ENCODE measurements around the gene HLA-DPA1. TPM values are rescaled to one million over a fixed set of nuclear protein-coding genes. Genes with fewer than 3 reads are reported as not detected.
"Not testable (repeated sequence)": the region's sequence is repeated elsewhere in the genome, so short reads cannot be mapped to it uniquely, and the experiment has no call there.

HLA-DPA1 gene
- total RNA-seq, 2 experiments from 2014 or later = 11.5 to 13.3 TPM

- Mint-ChIP-seq H3K9me3 (ENCODE audit: low read depth) (no peaks in the 10 kb centered on the region), H3K27ac (no peak overlapping the region), H3K27me3 (peaks cover 41% of the 10 kb centered on the region), H3K4me1 (peaks cover 2% of the 10 kb centered on the region), H3K36me3 (ENCODE audit: low read depth) (no peaks in the 10 kb centered on the region), H3K4me3 (no peak overlapping the region)
- POLR2A ChIA-PET = no interaction called here
- intact Hi-C loops (cut with DNase I, micrococcal nuclease) = loop anchor here in 1 of 2 experiments (5.0 kb wide), 1 partner anchor 56 kb away; no protein-coding TSS in a partner anchor
- ATAC-seq = no peak
- DNase-seq = no peak
- CTCF ChIA-PET = interaction anchor here (1.4 kb wide), 1 partner anchor 15 kb away, joined by 4 read pairs; no protein-coding TSS in a partner anchor
These were observed 34.9 kb upstream of the HLA-DPA1 start for GRCh38 chr6:33108307-33108706.

GRCh38 chr6:33107641-33108040 is 34.2 kb upstream of the HLA-DPA1 start:
- H3K4me3 Mint-ChIP-seq = no peak overlapping the region
- CTCF ChIA-PET = interaction anchor here (0.6 to 1.0 kb wide), 2 partner anchors 93 to 141 kb away, joined by 3 to 4 read pairs; no protein-coding TSS in a partner anchor

GRCh38 chr6:33105916-33106871 is 32.7 kb upstream of the HLA-DPA1 start:
- intact Hi-C loops (cut with DNase I, micrococcal nuclease) = loop anchor here in 1 of 2 experiments (5.0 kb wide), 1 partner anchor 54 kb away; no protein-coding TSS in a partner anchor
- no peak overlapping the region for H3K27ac Mint-ChIP-seq
- DNase-seq (no peak), ATAC-seq (no peak)
- H3K4me1 Mint-ChIP-seq = peaks cover 2% of the 10 kb centered on the region
- H3K4me3 Mint-ChIP-seq = no peak overlapping the region
- peaks cover 2% of the 10 kb centered on the region for H3K9me3 Mint-ChIP-seq (ENCODE audit: low read depth)
- peaks cover 36% of the 10 kb centered on the region for H3K27me3 Mint-ChIP-seq
- POLR2A ChIA-PET = no interaction called here
- H3K36me3 Mint-ChIP-seq (ENCODE audit: low read depth) = no peaks in the 10 kb centered on the region
- CTCF ChIA-PET = interaction anchor here (1.0 kb wide), 1 partner anchor 92 kb away, joined by 4 read pairs; no protein-coding TSS in a partner anchor

More at GRCh38 chr6:33107641-33108040, 34.2 kb upstream of the HLA-DPA1 start:
- Mint-ChIP-seq H3K36me3 (ENCODE audit: low read depth) (no peaks in the 10 kb centered on the region), H3K9me3 (ENCODE audit: low read depth) (no peaks in the 10 kb centered on the region), H3K27me3 (peaks cover 36% of the 10 kb centered on the region), H3K4me1 (peaks cover 2% of the 10 kb centered on the region), H3K27ac (no peak overlapping the region)
- intact Hi-C loops (cut with DNase I, micrococcal nuclease) = loop anchor here in 1 of 2 experiments (5.0 kb wide), 1 partner anchor 55 kb away; no protein-coding TSS in a partner anchor
- DNase-seq (no peak), ATAC-seq (no peak)
- POLR2A ChIA-PET = no interaction called here

- Mint-ChIP-seq H3K4me3 (no peak overlapping the region), H3K9me3 (ENCODE audit: low read depth) (peaks cover 6% of the 10 kb centered on the region), H3K36me3 (ENCODE audit: low read depth) (no peaks in the 10 kb centered on the region), H3K27ac (no peak overlapping the region), H3K4me1 (peaks cover 2% of the 10 kb centered on the region), H3K27me3 (peaks cover 32% of the 10 kb centered on the region)
- intact Hi-C loops (cut with DNase I, micrococcal nuclease) = loop anchor here in 1 of 2 experiments (5.0 kb wide), 1 partner anchor 53 kb away; no protein-coding TSS in a partner anchor
- POLR2A ChIA-PET = no interaction called here
- CTCF ChIA-PET = no interaction called here
- DNase-seq = no peak
- ATAC-seq = no peak
These were observed 31.9 kb upstream of the HLA-DPA1 start for GRCh38 chr6:33105386-33105785.

- intact Hi-C loops (cut with DNase I, micrococcal nuclease) = loop anchor here in 1 of 2 experiments (5.0 kb wide), 1 partner anchor 53 kb away; no protein-coding TSS in a partner anchor
- ChIA-PET POLR2A (interaction anchor here (0.6 kb wide), 1 partner anchor 20 kb away, joined by 3 read pairs; no protein-coding TSS in a partner anchor), CTCF (no interaction called here)
- no peak overlapping the region for H3K4me3 Mint-ChIP-seq
- peaks cover 2% of the 10 kb centered on the region for H3K4me1 Mint-ChIP-seq
- peaks cover 29% of the 10 kb centered on the region for H3K27me3 Mint-ChIP-seq
- H3K27ac Mint-ChIP-seq = no peak overlapping the region
- DNase-seq (no peak), ATAC-seq (no peak)
- peaks cover 11% of the 10 kb centered on the region for H3K9me3 Mint-ChIP-seq (ENCODE audit: low read depth)
- no peaks in the 10 kb centered on the region for H3K36me3 Mint-ChIP-seq (ENCODE audit: low read depth)
These were observed 31.4 kb upstream of the HLA-DPA1 start for GRCh38 chr6:33104887-33105286.

GRCh38 chr6:33103776-33104175 is 30.3 kb upstream of the HLA-DPA1 start:
- DNase-seq = no peak
- no peak overlapping the region for H3K27ac Mint-ChIP-seq
- peaks cover 2% of the 10 kb centered on the region for H3K4me1 Mint-ChIP-seq
- intact Hi-C loops (cut with DNase I, micrococcal nuclease) = no loop called here
- H3K4me3 Mint-ChIP-seq = no peak overlapping the region
- H3K27me3 Mint-ChIP-seq = peaks cover 23% of the 10 kb centered on the region
- no peaks in the 10 kb centered on the region for H3K36me3 Mint-ChIP-seq (ENCODE audit: low read depth)
- no peak for ATAC-seq
- H3K9me3 Mint-ChIP-seq (ENCODE audit: low read depth) = peaks cover 14% of the 10 kb centered on the region
- CTCF ChIA-PET = interaction anchor here (0.5 kb wide), 1 partner anchor 96 kb away, joined by 3 read pairs; no protein-coding TSS in a partner anchor
- POLR2A ChIA-PET = no interaction called here

- H3K4me1 Mint-ChIP-seq; H3K36me3 Mint-ChIP-seq (ENCODE audit: low read depth); ATAC-seq; intact Hi-C loops (cut with DNase I, micrococcal nuclease); H3K27ac Mint-ChIP-seq; H3K4me3 Mint-ChIP-seq; POLR2A ChIA-PET; DNase-seq: not testable (repeated sequence)
- peaks cover 19% of the 10 kb centered on the region for H3K27me3 Mint-ChIP-seq
- H3K9me3 Mint-ChIP-seq (ENCODE audit: low read depth) = peaks cover 22% of the 10 kb centered on the region
- CTCF ChIA-PET = interaction anchor here (0.6 kb wide), 1 partner anchor 167 kb away, joined by 3 read pairs; no protein-coding TSS in a partner anchor
These were observed 27.8 kb upstream of the HLA-DPA1 start for GRCh38 chr6:33101121-33101737.

- Mint-ChIP-seq H3K4me1 (no peaks in the 10 kb centered on the region), H3K9me3 (ENCODE audit: low read depth) (peaks cover 18% of the 10 kb centered on the region), H3K27ac (no peak overlapping the region), H3K27me3 (peaks cover 15% of the 10 kb centered on the region), H3K36me3 (ENCODE audit: low read depth) (no peaks in the 10 kb centered on the region), H3K4me3 (no peak overlapping the region)
- DNase-seq (no peak), ATAC-seq (no peak)
- ChIA-PET CTCF (interaction anchor here (0.7 kb wide), 1 partner anchor 312 kb away, joined by 4 read pairs; no protein-coding TSS in a partner anchor), POLR2A (no interaction called here)
- intact Hi-C loops (cut with DNase I, micrococcal nuclease) = no loop called here
These were observed 22.2 kb upstream of the HLA-DPA1 start for GRCh38 chr6:33095681-33096080.

GRCh38 chr6:33093855-33094254 is 20.4 kb upstream of the HLA-DPA1 start:
- CTCF ChIA-PET = no interaction called here
- H3K27me3 Mint-ChIP-seq = peaks cover 15% of the 10 kb centered on the region
- no peak for ATAC-seq

GRCh38 chr6:33092385-33092784 is 18.9 kb upstream of the HLA-DPA1 start:
- Mint-ChIP-seq H3K36me3 (ENCODE audit: low read depth) (no peaks in the 10 kb centered on the region), H3K9me3 (ENCODE audit: low read depth) (peaks cover 1% of the 10 kb centered on the region), H3K4me3 (no peak overlapping the region), H3K27ac (no peak overlapping the region), H3K4me1 (no peaks in the 10 kb centered on the region), H3K27me3 (peaks cover 10% of the 10 kb centered on the region)
- intact Hi-C loops (cut with DNase I, micrococcal nuclease) = loop anchor here (1.0 to 2.0 kb wide), 2 partner anchors 78 kb away; no protein-coding TSS in a partner anchor
- DNase-seq (no peak), ATAC-seq (no peak)
- POLR2A ChIA-PET = no interaction called here
- CTCF ChIA-PET = interaction anchor here (0.7 to 1.3 kb wide), 6 partner anchors 39 to 92 kb away, joined by 3 to 5 read pairs (median 3); no protein-coding TSS in a partner anchor

More at GRCh38 chr6:33093855-33094254, 20.4 kb upstream of the HLA-DPA1 start:
- Mint-ChIP-seq H3K4me3 (no peak overlapping the region), H3K9me3 (ENCODE audit: low read depth) (peaks cover 8% of the 10 kb centered on the region), H3K4me1 (no peaks in the 10 kb centered on the region), H3K36me3 (ENCODE audit: low read depth) (no peaks in the 10 kb centered on the region), H3K27ac (no peak overlapping the region)
- POLR2A ChIA-PET = interaction anchor here (0.5 kb wide), 1 partner anchor 1529 kb away, joined by 3 read pairs; no protein-coding TSS in a partner anchor
- DNase-seq = no peak
- intact Hi-C loops (cut with DNase I, micrococcal nuclease) = loop anchor here in 1 of 2 experiments (2.0 kb wide), 1 partner anchor 79 kb away; no protein-coding TSS in a partner anchor

- Mint-ChIP-seq H3K4me3 (no peak overlapping the region), H3K36me3 (ENCODE audit: low read depth) (no peaks in the 10 kb centered on the region), H3K27me3 (peaks cover 9% of the 10 kb centered on the region), H3K9me3 (ENCODE audit: low read depth) (no peaks in the 10 kb centered on the region), H3K27ac (no peak overlapping the region), H3K4me1 (no peaks in the 10 kb centered on the region)
- intact Hi-C loops (cut with DNase I, micrococcal nuclease) = loop anchor here (1.0 to 2.0 kb wide), 2 partner anchors 77 to 78 kb away; no protein-coding TSS in a partner anchor
- peak; percentile 83 for ATAC-seq
- ChIA-PET CTCF (interaction anchor here (0.8 to 1.3 kb wide), 3 partner anchors 38 to 91 kb away, joined by 3 to 5 read pairs (median 3); no protein-coding TSS in a partner anchor), POLR2A (no interaction called here)
- peak; percentile 80 for DNase-seq
These were observed 18.5 kb upstream of the HLA-DPA1 start for GRCh38 chr6:33091957-33092356.

Measured in activated CD4-positive, alpha-beta T cell treated with anti-CD3 and anti-CD28 coated beads for 36 hours (primary cell).